Trophoblast cell (in vitro differentiated cells and primary cell): ENCODE data around the gene PLEKHS1.
A peak's percentile ranks its signal among the peaks of the same experiment; 100 is the strongest.

Experiments used
- DNase-seq, 2 donors: peaks; one replicate each; pipeline ENCODE4 v3.0.0-alpha.2; 2016
- H2AFZ ChIP-seq: 2 replicates; pipeline ENCODE4 v1.6.1; 2013; ENCODE audit warnings: low read length, moderate library complexity, mild to moderate bottlenecking; ENCODE audit not compliant: insufficient read depth, poor library complexity
- H2AK5ac ChIP-seq: 2 replicates; pipeline ENCODE4 v1.6.1; 2013; ENCODE audit warnings: mild to moderate bottlenecking, low read length
- H2BK120ac ChIP-seq: 2 replicates; pipeline ENCODE4 v1.6.1; 2013; ENCODE audit warnings: low read length, mild to moderate bottlenecking, moderate library complexity; ENCODE audit not compliant: insufficient read depth, poor library complexity
- H2BK12ac ChIP-seq: 2 replicates; pipeline ENCODE4 v1.6.1; 2013; ENCODE audit warnings: mild to moderate bottlenecking, low read length, moderate library complexity
- H2BK5ac ChIP-seq: 2 replicates; pipeline ENCODE4 v1.6.1; 2013; ENCODE audit warnings: low read length, low read depth, moderate library complexity, mild to moderate bottlenecking; ENCODE audit not compliant: poor library complexity
- H3K14ac ChIP-seq: 2 replicates; pipeline ENCODE4 v1.6.1; 2013; ENCODE audit warnings: mild to moderate bottlenecking, low read length
- H3K18ac ChIP-seq: 2 replicates; pipeline ENCODE4 v1.6.1; 2013; ENCODE audit warnings: mild to moderate bottlenecking, low read length
- H3K23ac ChIP-seq: 2 replicates; pipeline ENCODE4 v1.6.1; 2013; ENCODE audit warnings: low read length
- H3K27ac ChIP-seq: 2 replicates; pipeline ENCODE4 v1.5.1; 2013; ENCODE audit warnings: low read depth, mild to moderate bottlenecking, inconsistent platforms, low read length, moderate library complexity
- H3K27me3 ChIP-seq: 2 replicates; pipeline ENCODE4 v1.6.1; 2013; ENCODE audit warnings: inconsistent platforms, mild to moderate bottlenecking, low read length, moderate library complexity; ENCODE audit not compliant: insufficient read depth
- H3K36me3 ChIP-seq, 2 experiments: 1 replicate in 1 of 2; 2 replicates in 1 of 2; pipeline ENCODE4 v1.6.1; 2013; ENCODE audit warnings: low read length in 2 of 2, mild to moderate bottlenecking in 2 of 2, moderate library complexity in 1 of 2; ENCODE audit not compliant: insufficient read depth in 2 of 2, control insufficient read depth in 1 of 2
- H3K4ac ChIP-seq: 2 replicates; pipeline ENCODE4 v1.6.1; 2013; ENCODE audit warnings: low read depth, mild to moderate bottlenecking, low read length, moderate library complexity
- H3K4me1 ChIP-seq, 2 experiments: 1 replicate in 1 of 2; 2 replicates in 1 of 2; pipeline ENCODE4 v1.6.1; 2013; ENCODE audit warnings: low read length in 2 of 2, mild to moderate bottlenecking in 2 of 2, moderate library complexity in 1 of 2; ENCODE audit not compliant: insufficient read depth in 2 of 2, control insufficient read depth in 1 of 2
- H3K4me2 ChIP-seq: 2 replicates; pipeline ENCODE4 v1.6.1; 2013; ENCODE audit warnings: inconsistent platforms, mild to moderate bottlenecking, low read length, moderate library complexity
- H3K4me3 ChIP-seq: 2 replicates; pipeline ENCODE4 v1.5.1; 2013; ENCODE audit warnings: mild to moderate bottlenecking, low read depth, low read length, inconsistent platforms
- H3K79me1 ChIP-seq: one replicate; pipeline ENCODE4 v1.6.1; 2013; ENCODE audit warnings: low read length
- H3K79me2 ChIP-seq: 2 replicates; pipeline ENCODE4 v1.6.1; 2013; ENCODE audit warnings: low read length, mild to moderate bottlenecking; ENCODE audit not compliant: control insufficient read depth, insufficient read depth, poor library complexity
- H3K9ac ChIP-seq: 2 replicates; pipeline ENCODE4 v1.6.1; 2013; ENCODE audit warnings: mild to moderate bottlenecking, low read length
- H3K9me3 ChIP-seq: 2 replicates; pipeline ENCODE4 v1.6.1; 2013; ENCODE audit warnings: low read depth, mild to moderate bottlenecking, control low read depth, inconsistent platforms, low read length; ENCODE audit not compliant: insufficient read depth
- H4K12ac ChIP-seq: 2 replicates; pipeline ENCODE4 v1.6.1; 2013; ENCODE audit warnings: low read depth, mild to moderate bottlenecking, low read length, moderate library complexity
- H4K8ac ChIP-seq: 2 replicates; pipeline ENCODE4 v1.6.1; 2013; ENCODE audit warnings: low read depth, mild to moderate bottlenecking, low read length, moderate library complexity
- H4K91ac ChIP-seq: one replicate; pipeline ENCODE4 v1.6.1; 2013; ENCODE audit warnings: low read depth, mild to moderate bottlenecking, low read length, moderate library complexity
- WGBS: extraction: QIAGEN DNeasy Blood & Tissue Kit; methylation state at CpG from one replicate; pipeline ENCODE4 v1.1.7; 2013; ENCODE audit warnings: missing lambda C conversion rate; ENCODE audit not compliant: insufficient read length, insufficient coverage; ENCODE audit errors: extremely low coverage; 5-methylcytosine and 5-hydroxymethylcytosine counted together

PLEKHS1 gene

DNA sequence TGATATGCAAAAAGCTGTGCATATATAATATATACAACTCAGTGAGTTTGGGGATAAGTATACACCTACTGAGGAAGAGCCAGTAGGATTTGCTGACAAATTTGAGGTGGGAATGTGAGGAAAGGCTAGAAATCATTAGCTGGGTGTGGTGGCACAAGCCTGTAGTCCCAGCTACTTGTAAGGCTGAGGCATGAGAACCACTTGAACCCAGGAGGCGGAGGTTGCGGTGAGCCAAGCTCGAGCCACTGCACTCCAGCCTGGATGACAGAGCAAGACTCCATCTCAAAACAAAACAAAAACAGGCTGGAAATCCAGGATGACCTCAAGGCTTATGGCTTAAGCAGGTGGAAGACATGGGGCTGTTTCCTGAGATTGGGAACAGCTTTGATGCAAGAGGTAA is 10.6 kb upstream of the PLEKHS1 start:
- H3K4ac ChIP-seq: no peak overlapping the region
- no peak overlapping the region for H3K9ac ChIP-seq
- no peak for DNase-seq
- H3K4me3 ChIP-seq: no peak overlapping the region
- no peaks in the 10 kb centered on the region for H3K36me3 ChIP-seq
- no peak overlapping the region for H2BK12ac ChIP-seq
- no peaks in the 10 kb centered on the region for H3K4me1 ChIP-seq
- H4K12ac ChIP-seq: no peak overlapping the region
- H4K91ac ChIP-seq: no peak overlapping the region
- no CpG with 5 or more reads among the region's 3 CpGs for whole genome bisulfite sequencing
- H3K9me3 ChIP-seq: no peaks in the 10 kb centered on the region
- H2BK5ac ChIP-seq: no peak overlapping the region
- H4K8ac ChIP-seq: no peak overlapping the region
- H3K18ac ChIP-seq: no peak overlapping the region
- no peak overlapping the region for H2AK5ac ChIP-seq
- H3K79me1 ChIP-seq: no peaks in the 10 kb centered on the region
- H2AFZ ChIP-seq: no peak overlapping the region
- H2BK120ac ChIP-seq: no peak overlapping the region
- no peak overlapping the region for H3K23ac ChIP-seq
- no peak overlapping the region for H3K27ac ChIP-seq
- H3K27me3 ChIP-seq: no peaks in the 10 kb centered on the region
- H3K4me2 ChIP-seq: no peak overlapping the region
- H3K14ac ChIP-seq: no peak overlapping the region
- no peaks in the 10 kb centered on the region for H3K79me2 ChIP-seq

DNA sequence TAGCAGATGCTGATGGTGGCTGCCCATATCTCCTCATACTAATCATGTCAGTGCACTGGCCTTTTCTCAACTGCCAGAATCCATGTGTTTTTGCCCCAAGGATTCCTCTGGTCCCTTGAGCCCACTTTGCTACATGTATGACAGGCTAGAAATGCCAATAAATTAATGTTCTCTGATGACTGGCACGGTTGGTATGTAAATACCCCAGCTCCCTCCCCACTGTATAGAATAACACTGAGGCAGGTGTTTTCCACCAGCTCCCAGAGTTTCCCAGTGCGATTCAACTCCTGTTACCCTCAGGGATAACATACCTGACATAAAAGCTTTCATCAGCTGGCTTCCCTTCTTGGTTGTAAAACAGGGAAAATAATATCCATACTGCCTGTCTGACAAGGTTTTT is 9.0 kb upstream of the PLEKHS1 start:
- no peak overlapping the region for H2AK5ac ChIP-seq
- no peak overlapping the region for H2AFZ ChIP-seq
- H3K36me3 ChIP-seq: no peaks in the 10 kb centered on the region
- no peak overlapping the region for H4K91ac ChIP-seq
- H3K23ac ChIP-seq: no peak overlapping the region
- H3K4me1 ChIP-seq: peaks cover 0 to 2% of the 10 kb centered on the region in 2 experiments
- no peak overlapping the region for H3K4me3 ChIP-seq
- H3K14ac ChIP-seq: no peak overlapping the region
- no peak overlapping the region for H4K12ac ChIP-seq
- no peak overlapping the region for H2BK12ac ChIP-seq
- no peak overlapping the region for H2BK120ac ChIP-seq
- no peak overlapping the region for H2BK5ac ChIP-seq
- no peak overlapping the region for H3K9ac ChIP-seq
- no peaks in the 10 kb centered on the region for H3K79me1 ChIP-seq
- peak in 1 of 2 donors; percentile 38 for DNase-seq
- no peak overlapping the region for H3K18ac ChIP-seq
- H3K4ac ChIP-seq: no peak overlapping the region
- no peaks in the 10 kb centered on the region for H3K9me3 ChIP-seq
- H3K27ac ChIP-seq: no peak overlapping the region
- WGBS: no CpG with 5 or more reads among the region's 2 CpGs
- H3K27me3 ChIP-seq: no peaks in the 10 kb centered on the region
- no peak overlapping the region for H4K8ac ChIP-seq
- H3K79me2 ChIP-seq: no peaks in the 10 kb centered on the region
- H3K4me2 ChIP-seq: no peak overlapping the region

DNA sequence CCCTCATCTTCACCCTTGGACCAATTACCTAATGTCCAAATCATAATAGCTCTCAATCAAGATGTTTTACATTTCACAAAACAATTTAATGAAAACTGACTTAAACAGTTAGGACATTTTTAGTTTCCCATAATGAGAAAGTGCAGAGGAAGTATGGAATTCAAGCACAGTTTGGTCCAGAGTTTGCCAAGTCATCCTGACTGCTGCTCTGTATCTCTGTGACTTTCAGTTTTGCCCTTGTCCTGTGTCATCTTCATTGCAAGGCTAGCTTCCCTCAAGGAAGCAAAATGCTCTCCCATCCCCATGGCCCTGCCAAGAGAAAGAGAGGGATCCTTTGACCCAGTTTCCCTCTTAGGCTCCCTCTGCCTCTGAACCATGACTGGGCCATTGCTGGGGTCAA is 7.9 kb upstream of the PLEKHS1 start:
- no peak overlapping the region for H2BK12ac ChIP-seq
- no peak overlapping the region for H3K14ac ChIP-seq
- H3K79me2 ChIP-seq: no peaks in the 10 kb centered on the region
- no peak overlapping the region for H3K23ac ChIP-seq
- no peak overlapping the region for H2BK5ac ChIP-seq
- H3K79me1 ChIP-seq: no peaks in the 10 kb centered on the region
- no peak overlapping the region for H3K4me3 ChIP-seq
- H2BK120ac ChIP-seq: no peak overlapping the region
- H4K91ac ChIP-seq: no peak overlapping the region
- H3K4ac ChIP-seq: no peak overlapping the region
- peaks cover 0 to 2% of the 10 kb centered on the region in 2 experiments for H3K4me1 ChIP-seq
- H3K27me3 ChIP-seq: no peaks in the 10 kb centered on the region
- no peak overlapping the region for H4K12ac ChIP-seq
- H3K27ac ChIP-seq: no peak overlapping the region
- no peak overlapping the region for H3K4me2 ChIP-seq
- H2AFZ ChIP-seq: no peak overlapping the region
- no peak for DNase-seq
- no peak overlapping the region for H2AK5ac ChIP-seq
- H3K18ac ChIP-seq: no peak overlapping the region
- H3K9ac ChIP-seq: no peak overlapping the region
- no peaks in the 10 kb centered on the region for H3K36me3 ChIP-seq
- H3K9me3 ChIP-seq: no peaks in the 10 kb centered on the region
- H4K8ac ChIP-seq: no peak overlapping the region

DNA sequence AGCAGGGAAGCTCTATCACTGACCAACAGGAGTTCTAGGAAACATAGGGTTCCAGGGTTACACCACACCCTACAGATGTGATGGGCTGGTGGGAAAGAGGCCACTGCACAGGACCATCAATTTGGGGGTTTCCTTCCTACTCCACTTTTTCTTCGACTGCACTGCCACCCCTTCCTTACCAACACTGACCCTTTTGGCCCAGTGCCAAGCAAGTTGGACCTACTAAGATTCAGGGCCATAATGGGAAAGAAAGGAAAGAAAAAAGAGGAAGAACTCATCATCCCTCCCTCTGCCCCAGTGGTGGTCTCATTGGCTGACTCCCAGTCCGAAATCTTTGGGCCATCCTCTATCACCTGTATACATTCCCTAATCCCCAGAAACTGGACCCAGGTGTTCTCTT is 6.1 kb upstream of the PLEKHS1 start:
- Histone ChIP-seq H3K14ac (no peak overlapping the region), H3K27ac (no peak overlapping the region), H3K79me1 (no peaks in the 10 kb centered on the region), H2AFZ (no peak overlapping the region), H3K23ac (no peak overlapping the region), H4K91ac (no peak overlapping the region), H3K27me3 (no peaks in the 10 kb centered on the region), H3K4me2 (no peak overlapping the region), H3K18ac (no peak overlapping the region), H2BK12ac (no peak overlapping the region), H3K4me3 (no peak overlapping the region), H3K36me3 (no peaks in the 10 kb centered on the region), H3K9ac (no peak overlapping the region), H2AK5ac (no peak overlapping the region), H4K12ac (no peak overlapping the region), H4K8ac (no peak overlapping the region), H3K4ac (no peak overlapping the region), H2BK5ac (no peak overlapping the region), H3K9me3 (no peaks in the 10 kb centered on the region), H2BK120ac (no peak overlapping the region), H3K79me2 (no peaks in the 10 kb centered on the region), H3K4me1 (peaks cover 0 to 2% of the 10 kb centered on the region in 2 experiments)
- no CpG with 5 or more reads among the region's 2 CpGs for WGBS
- no peak for DNase-seq
